ENCODE results near the gene UBTFL1. TPM values are rescaled to one million over a fixed set of nuclear protein-coding genes. Genes with fewer than 3 reads are reported as not detected.
"Not testable (repeated sequence)": the region's sequence is repeated elsewhere in the genome, so short reads cannot be mapped to it uniquely, and the experiment has no call there.

The UBTFL1 gene, protein sequence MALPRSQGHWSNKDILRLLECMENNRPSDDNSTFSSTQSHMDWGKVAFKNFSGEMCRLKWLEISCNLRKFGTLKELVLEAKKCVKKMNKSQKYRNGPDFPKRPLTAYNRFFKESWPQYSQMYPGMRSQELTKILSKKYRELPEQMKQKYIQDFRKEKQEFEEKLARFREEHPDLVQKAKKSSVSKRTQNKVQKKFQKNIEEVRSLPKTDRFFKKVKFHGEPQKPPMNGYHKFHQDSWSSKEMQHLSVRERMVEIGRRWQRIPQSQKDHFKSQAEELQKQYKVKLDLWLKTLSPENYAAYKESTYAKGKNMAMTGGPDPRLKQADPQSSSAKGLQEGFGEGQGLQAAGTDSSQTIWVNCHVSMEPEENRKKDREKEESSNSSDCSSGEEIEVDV
- not detected for total RNA-seq
- long read RNA-seq, donor 1: 0 reads
- long read RNA-seq, donor 2: 0 reads

- H3K36me3 ChIP-seq (ENCODE audit: low read depth); H3K9me3 ChIP-seq; DNase-seq; H3K4me1 ChIP-seq (ENCODE audit: low read depth); intact Hi-C loops (cut with DNase I, micrococcal nuclease); ATAC-seq; H3K4me3 ChIP-seq: not testable (repeated sequence)
These were observed at the start of gene UBTFL1 for GRCh38 chr11:90085650-90086049. Gene UBTFL1 (plus strand): TSS chr11:90085950. CDS start chr11:90085950, 0 bp downstream.

DNA sequence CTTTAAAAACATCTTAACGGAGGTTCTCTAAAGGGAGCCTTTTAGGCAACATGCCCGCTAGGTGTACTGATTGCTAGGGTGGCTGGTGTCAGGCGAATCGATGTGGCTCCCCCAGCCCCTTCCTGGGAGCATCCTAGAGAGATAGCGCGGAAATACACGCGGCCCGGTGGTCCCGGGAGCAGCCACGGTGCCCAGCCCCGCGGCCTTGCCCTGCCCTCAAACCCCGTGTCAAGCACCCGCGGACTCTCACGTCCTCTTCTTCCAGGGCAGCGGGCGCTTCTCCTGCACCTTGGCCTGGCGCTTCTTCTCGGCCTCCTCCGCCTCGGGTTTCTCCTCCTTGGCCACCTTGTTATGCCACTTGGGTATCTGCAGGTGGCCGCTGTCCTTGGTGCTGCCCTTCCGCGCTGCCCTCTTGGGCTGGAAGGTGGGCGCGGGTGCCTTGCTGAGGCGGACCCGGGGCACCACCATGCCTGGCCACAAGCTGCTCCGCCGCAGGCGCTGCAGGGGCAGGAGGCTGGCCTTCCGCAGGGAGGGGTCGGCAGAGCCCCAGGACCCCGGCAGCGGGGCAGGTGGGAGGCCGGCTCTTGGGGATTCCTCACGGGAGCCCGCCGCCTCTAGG, 34.0 kb upstream of the UBTFL1 start:
- H3K4me1 ChIP-seq (ENCODE audit: low read depth); H3K4me3 ChIP-seq; H3K36me3 ChIP-seq (ENCODE audit: low read depth); ATAC-seq; H3K9me3 ChIP-seq; DNase-seq; intact Hi-C loops (cut with DNase I, micrococcal nuclease): not testable (repeated sequence)

DNA sequence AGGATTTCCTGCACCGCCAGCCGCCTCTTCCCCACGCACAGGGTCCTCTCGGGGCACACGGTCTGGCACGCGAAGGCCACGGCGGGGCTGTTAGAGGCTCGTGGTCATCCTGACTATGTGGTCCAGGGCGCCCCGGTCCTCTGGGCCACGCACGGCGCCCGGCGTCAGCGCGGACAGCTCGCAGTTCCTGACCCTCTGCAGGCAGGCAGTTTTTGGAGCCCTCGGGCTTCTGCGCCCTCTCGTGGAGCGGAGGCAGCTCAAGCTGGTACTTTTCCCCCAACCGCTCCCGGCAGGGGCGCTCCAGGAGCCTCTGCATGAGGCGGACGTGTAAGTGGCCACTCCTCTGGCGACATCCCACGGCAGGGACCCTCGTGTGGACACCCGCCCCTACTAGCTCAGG, 33.4 kb upstream of the UBTFL1 start:
- H3K9me3 ChIP-seq; H3K4me1 ChIP-seq (ENCODE audit: low read depth); intact Hi-C loops (cut with DNase I, micrococcal nuclease); ATAC-seq; H3K36me3 ChIP-seq (ENCODE audit: low read depth); DNase-seq; H3K4me3 ChIP-seq: not testable (repeated sequence)

DNA sequence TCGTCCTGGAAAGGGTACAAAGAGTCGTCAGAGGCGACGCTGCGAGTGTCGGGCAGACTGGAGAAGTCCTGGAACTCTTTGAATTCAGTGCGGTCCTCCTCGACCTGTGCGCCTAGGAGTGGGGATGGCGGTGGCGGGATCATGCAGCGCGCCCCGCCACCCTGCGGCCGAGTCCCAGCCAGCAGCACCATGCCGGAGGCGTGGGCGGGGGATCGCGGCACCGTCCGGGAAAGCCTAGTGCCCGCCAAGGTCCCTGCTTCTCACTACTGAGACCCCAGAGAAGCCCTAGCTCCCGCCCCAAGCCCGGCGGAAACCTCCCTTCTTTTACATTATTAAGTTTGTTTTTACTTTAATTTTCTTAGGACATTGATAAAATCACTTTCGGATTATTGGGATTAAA, 32.2 kb upstream of the UBTFL1 start:
- H3K9me3 ChIP-seq; intact Hi-C loops (cut with DNase I, micrococcal nuclease); ATAC-seq; H3K4me3 ChIP-seq; H3K4me1 ChIP-seq (ENCODE audit: low read depth); DNase-seq; H3K36me3 ChIP-seq (ENCODE audit: low read depth): not testable (repeated sequence)

DNA sequence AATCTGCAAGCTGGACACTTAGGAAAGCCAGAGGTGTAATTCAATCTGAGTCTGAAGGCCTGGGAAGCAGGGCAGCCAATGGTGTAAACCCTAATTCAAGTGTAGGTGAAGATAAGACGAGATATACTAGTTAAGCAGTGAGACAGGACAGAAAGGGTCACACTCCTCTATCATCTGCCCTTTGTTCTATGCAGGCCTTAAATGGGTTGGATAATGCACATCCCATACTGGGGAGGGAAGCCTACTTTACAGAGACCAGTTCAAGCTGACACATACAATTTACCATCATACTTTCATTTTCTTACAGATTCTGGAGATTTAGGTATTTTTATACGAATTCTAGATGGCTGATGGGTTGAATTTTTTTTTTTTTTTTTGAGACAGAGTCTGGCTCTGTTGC, 3.0 kb downstream of the UBTFL1 start:
- H3K36me3 ChIP-seq (ENCODE audit: low read depth); intact Hi-C loops (cut with DNase I, micrococcal nuclease); H3K4me1 ChIP-seq (ENCODE audit: low read depth); H3K4me3 ChIP-seq; H3K9me3 ChIP-seq; ATAC-seq; DNase-seq: not testable (repeated sequence)

DNA sequence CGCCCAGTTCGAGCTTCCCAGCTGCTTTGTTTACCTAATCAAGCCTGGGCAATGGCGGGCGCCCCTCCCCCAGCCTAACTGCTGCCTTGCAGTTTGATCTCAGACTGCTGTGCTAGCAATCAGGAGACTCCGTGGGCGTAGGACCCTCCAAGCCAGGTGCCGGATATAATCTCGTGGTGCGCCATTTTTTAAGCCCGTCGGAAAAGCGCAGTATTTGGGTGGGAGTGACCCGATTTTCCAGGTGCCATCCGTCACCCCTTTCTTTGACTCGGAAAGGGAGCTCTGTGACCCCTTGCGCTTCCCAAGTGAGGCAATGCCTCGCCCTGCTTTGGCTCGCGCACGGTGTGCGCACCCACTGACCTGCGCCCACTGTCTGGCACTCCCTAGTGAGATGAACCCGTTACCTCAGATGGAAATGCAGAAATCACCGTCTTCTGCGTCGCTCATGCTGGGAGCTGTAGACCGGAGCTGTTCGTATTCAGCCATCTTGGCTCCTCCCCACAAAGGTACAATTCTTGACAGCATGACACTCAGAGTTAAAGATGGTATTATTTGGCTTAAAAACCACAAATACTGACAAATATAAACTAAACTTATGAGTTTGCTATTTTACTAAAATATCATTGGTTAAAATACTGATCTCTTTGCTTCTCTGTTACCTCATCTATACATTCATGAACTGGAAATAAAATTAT, 9.6 kb downstream of the UBTFL1 start:
- H3K4me1 ChIP-seq (ENCODE audit: low read depth); H3K4me3 ChIP-seq; H3K9me3 ChIP-seq; ATAC-seq; H3K36me3 ChIP-seq (ENCODE audit: low read depth); intact Hi-C loops (cut with DNase I, micrococcal nuclease); DNase-seq: not testable (repeated sequence)

GRCh38 chr11:90098261-90098660, 12.5 kb downstream of the UBTFL1 start:
- H3K4me1 ChIP-seq (ENCODE audit: low read depth); ATAC-seq; H3K4me3 ChIP-seq; H3K36me3 ChIP-seq (ENCODE audit: low read depth); intact Hi-C loops (cut with DNase I, micrococcal nuclease); DNase-seq; H3K9me3 ChIP-seq: not testable (repeated sequence)

GRCh38 chr11:90100431-90100830, 14.7 kb downstream of the UBTFL1 start:
- H3K4me3 ChIP-seq: no peak overlapping the region
- DNase-seq: no peak
- H3K9me3 ChIP-seq: no peaks in the 10 kb centered on the region
- no peak for TF ChIP-seq CTCF (IDR thresholded peaks at IDR 0.05)
- H3K4me1 ChIP-seq (ENCODE audit: low read depth): no peaks in the 10 kb centered on the region
- H3K36me3 ChIP-seq (ENCODE audit: low read depth): no peaks in the 10 kb centered on the region
- ATAC-seq: no peak
- intact Hi-C loops (cut with DNase I, micrococcal nuclease): no loop called here

- no peak for TF ChIP-seq CTCF (IDR thresholded peaks at IDR 0.05)
- ATAC-seq: no peak
- intact Hi-C loops (cut with DNase I, micrococcal nuclease): no loop called here
These were observed 27.8 kb downstream of the UBTFL1 start for GRCh38 chr11:90113541-90113940.

More at GRCh38 chr11:90113541-90113940, 27.8 kb downstream of the UBTFL1 start:
- Histone ChIP-seq H3K9me3 (no peaks in the 10 kb centered on the region), H3K4me3 (no peak overlapping the region), H3K36me3 (ENCODE audit: low read depth) (no peaks in the 10 kb centered on the region), H3K4me1 (ENCODE audit: low read depth) (no peaks in the 10 kb centered on the region)
- no peak for DNase-seq

Measured in mucosa of descending colon (tissue), 3 donors.